Measurements from ENCODE around the gene WHRN. TPM values are rescaled to one million over a fixed set of nuclear protein-coding genes. Genes with fewer than 3 reads are reported as not detected.
A peak's percentile ranks its signal among the peaks of the same experiment; 100 is the strongest.

Gene WHRN
- polyA plus RNA-seq, 10 donors, result 1.9 to 6.3 (median 3.3) TPM

GRCh38 chr9:114384341-114384740 lies 120.9 kb downstream of the WHRN start:
- no peak for DNase-seq

DNA sequence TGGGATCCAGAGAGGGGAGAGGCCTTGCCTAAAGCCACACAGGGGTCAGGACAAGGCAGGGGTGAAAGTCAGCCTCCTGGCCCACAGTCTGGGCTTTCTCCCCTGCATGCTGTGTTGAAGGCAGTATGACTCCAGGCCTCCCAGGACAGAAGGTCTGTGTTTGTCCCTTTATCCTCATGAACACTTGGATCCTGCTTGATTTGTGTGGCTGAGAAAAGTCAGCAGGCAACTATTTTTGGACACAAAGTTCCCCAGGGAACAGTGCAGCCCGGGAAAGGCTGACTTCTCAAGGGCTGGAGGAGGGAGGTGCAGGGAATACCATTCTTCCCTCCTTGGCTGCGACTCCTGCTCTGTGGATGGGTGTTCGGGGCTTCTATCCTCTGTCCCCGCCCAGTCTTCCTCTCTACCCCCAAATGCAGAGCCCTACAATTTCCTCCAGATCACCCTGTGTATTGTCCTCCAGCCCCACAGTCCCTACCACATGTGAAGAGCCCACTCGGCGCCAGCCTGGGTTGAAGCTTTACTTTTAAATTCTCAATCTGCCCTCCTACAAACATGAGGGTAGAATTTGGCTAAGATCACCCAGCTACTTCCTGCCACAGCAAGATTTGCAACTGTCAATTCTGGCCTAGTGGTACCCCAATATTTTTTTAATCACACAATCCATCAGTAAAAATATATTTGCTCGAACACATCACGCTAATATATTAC lies 121.6 kb downstream of the WHRN start:
- DNase-seq, result peak in 2 of 3 donors; percentile 66 to 75

GRCh38 chr9:114382699-114383520 lies 122.4 kb downstream of the WHRN start:
- DNase-seq, result no peak

DNA sequence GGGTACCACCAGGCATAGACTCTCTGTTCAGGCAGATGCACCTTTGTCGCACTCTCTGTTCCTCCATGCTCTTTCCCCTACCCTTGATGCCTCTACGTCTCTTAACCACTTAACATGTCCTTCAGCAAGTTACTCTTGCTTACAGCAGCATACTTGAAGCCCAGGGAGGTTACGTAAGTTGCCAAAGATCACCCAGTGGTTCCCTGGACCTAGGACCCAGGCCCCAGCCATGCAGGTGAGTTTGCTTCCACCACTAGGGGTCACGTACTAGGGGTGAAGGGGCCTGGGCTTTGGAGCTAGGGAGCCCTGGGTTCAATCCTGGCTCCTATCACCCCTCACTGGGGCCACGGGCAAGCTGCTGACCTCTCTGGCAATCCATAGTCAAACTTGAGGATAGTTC lies 126.4 kb downstream of the WHRN start:
- DNase-seq, result no peak

DNA sequence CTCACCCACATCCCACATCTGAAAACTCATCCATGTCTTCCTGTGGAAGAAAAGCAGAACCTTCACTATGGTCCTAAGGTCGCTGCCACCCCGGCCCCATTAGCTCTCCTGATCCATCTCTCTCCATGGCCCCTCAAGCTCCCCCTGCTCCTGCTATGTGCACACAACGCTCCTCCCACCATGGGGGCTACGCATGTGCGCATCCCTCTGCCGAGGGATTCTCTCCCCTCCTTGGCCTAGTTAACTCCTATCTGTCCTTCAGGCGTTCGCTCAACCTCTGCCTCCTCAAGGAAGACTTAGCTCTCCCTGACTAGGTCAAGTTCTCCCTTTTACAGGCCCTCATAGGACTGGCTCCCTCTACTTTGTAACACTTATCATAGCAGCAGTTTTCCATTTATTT lies 127.3 kb downstream of the WHRN start:
- no peak for DNase-seq

DNA sequence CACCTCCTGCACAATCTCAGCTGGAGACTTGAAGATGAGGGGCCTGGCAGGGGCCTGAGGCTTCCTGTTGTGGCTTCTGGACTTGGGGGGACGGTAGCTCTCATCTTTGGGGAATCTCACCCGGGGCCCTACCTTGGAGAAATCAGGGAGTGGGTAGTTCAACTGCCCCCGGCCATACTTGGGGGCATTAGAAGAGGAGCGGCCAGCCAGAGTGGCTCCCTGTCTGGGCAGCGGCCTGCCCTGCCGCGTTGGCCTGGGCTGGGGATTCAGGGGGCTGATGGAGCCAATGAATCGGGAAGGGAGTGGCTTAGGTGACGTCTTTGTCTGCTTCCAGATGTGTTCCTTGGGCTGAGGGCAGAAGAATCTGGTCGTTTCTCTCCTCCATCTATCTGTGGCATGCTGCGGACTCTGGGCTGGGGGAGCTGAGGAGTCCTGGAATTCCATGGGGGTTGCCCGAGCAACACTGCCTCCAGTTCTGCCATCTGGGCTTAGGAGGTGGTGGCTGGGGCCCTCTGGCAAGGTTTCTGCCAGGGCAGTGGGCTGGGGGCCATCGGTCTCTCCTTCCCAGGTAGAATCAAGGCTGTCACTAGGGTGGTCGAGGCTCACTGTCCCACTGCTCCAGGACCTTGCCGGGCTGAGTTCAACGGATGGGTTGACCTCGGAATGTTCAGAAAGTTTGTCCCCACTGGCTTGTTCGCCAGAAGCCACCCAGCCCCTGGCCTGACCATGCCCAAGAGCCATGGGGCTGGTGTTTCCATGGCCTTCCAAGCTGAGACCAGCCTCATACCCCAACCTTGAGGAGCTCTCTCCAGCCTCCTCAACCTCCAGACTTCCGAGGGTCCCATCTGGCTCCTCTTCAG lies 128.5 kb downstream of the WHRN start:
- DNase-seq, result no peak

DNA sequence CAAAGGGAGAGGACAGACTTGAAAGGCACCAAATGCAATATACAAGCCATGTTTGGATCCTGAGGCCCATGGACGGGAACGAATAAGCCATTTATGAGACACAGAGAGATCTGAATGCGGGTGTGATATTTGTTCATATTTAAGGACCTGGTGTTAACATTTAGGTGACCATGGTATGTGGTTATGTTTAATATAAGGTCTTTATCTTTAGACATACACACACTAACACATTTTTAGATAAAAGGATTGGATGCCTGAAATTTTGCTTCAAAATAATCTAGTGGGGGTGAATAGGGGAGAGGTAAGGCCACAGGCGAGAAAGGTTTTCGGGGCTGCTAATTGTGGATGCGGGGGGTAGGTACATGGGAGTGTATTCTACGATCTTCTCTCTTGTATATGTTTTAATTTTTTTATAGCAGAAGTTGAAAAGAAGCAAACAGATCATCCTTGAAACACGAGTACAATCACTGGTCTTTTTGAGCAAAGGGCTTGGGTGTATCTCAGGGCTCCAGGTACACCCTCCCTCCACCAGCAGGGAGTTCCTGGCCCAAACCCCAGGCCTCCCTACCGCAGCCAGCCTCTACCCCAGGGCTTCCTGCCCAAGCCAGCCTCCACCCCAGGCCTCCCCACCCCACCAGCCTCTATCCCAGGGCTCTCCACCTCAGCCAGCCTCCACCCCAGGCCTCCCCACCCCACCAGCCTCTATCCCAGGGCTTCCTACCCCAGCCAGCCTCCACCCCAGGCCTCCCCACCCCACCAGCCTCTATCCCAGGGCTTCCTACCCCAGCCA lies 129.7 kb downstream of the WHRN start:
- DNase-seq, result no peak

GRCh38 chr9:114374936-114375335 lies 130.3 kb downstream of the WHRN start:
- DNase-seq, result no peak

- no peak for DNase-seq
Observed at GRCh38 chr9:114373960-114374730, 131.1 kb downstream of the WHRN start.

DNA sequence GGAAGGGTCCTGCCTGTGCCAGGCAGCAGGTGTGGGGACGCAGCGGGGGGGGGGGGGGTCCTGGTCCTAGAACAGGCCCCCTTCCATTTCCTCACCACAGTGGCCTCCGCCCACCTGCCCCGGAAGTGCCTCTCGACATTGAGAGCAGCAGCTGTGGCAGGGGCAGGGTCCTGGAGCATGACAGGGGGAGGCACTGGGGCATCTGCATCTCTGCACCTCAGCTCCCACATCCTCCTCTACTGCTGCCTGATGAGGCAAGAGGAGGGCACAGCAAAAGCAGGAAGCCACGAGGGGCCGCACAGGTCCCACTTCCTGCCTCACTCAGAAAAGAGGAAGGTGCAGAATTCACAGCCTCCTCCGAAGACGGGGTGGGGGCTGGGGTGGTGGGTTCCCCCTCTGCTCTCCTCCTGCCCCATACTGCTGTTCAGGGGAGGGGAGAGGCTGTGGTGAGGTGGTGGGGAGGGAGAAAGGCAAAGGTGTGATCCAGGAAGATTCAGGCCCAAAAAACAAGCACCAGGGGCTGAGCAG lies 132.3 kb downstream of the WHRN start:
- peak in 1 of 3 donors; percentile 58 for DNase-seq

- DNase-seq, result peak in 1 of 3 donors; percentile 54
Observed at GRCh38 chr9:114371973-114372917, 133.0 kb downstream of the WHRN start.

- no peak for DNase-seq
Observed at GRCh38 chr9:114371343-114371944, 133.8 kb downstream of the WHRN start.

DNA sequence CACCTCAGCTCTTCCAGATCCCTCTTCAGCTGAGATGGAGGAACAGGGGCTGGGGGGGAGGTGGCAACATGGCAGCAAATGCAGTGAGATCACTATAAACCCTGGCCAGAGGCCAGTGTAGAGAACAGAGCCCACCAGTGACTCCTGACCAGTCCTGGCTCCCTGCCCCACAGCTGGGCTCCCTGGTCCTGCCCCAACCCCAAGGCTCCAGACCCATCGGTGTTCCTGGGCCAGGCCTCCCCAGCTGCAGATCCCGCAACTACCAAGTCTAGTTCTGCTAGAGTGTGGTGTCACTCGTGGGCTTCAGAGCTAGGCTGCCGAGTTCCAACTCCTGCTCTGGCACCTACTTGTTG lies 134.3 kb downstream of the WHRN start:
- DNase-seq, result no peak

GRCh38 chr9:114370251-114370967 lies 134.9 kb downstream of the WHRN start:
- no peak for DNase-seq

DNA sequence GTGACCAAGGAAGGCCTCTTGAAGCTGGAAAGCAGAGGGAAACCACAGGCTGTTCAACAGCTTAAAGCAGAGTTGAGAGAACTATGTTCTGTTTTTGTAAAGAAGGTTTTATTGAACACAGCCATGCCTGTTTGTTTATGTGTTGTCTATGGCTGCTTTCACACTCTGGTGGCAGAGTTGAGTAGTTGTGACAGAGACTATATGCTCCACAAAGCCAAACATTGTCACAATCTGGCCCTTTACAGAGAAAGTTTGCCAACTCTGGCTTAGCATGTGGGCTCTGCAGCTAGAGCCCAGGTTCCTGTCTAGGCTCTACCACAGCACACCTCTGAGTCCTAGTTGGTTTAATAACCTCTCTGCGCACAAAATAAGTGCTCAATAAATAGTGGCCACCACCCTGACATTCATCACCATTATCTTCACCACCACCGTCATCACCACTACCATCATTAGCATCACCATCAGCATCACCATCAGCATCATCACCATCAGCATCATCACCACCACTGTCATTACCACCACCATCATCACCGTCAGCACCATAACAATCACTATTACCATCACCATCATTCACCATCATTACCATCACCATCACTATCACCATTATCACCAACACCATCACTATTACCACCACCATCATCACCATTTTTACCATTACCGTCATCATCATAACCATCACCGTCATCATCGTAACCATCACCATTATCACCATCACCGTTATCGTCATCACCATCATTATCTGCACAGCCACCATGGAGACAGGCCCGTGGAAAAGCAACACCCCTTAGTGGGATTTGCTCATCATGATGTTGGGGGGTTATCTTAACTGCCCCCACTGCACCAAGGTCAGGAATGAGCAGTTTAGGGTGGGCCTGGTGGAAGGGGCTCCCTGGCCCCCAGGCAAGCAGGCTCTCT lies 135.8 kb downstream of the WHRN start:
- no peak for DNase-seq

GRCh38 chr9:114367772-114368569 lies 137.3 kb downstream of the WHRN start:
- no peak for DNase-seq

Data from muscle of back (tissue), 11 donors.